ENCODE measurements around the gene POLR3GL.
"Not testable (repeated sequence)": the region's sequence is repeated elsewhere in the genome, so short reads cannot be mapped to it uniquely, and the experiment has no call there.

The POLR3GL gene

DNA sequence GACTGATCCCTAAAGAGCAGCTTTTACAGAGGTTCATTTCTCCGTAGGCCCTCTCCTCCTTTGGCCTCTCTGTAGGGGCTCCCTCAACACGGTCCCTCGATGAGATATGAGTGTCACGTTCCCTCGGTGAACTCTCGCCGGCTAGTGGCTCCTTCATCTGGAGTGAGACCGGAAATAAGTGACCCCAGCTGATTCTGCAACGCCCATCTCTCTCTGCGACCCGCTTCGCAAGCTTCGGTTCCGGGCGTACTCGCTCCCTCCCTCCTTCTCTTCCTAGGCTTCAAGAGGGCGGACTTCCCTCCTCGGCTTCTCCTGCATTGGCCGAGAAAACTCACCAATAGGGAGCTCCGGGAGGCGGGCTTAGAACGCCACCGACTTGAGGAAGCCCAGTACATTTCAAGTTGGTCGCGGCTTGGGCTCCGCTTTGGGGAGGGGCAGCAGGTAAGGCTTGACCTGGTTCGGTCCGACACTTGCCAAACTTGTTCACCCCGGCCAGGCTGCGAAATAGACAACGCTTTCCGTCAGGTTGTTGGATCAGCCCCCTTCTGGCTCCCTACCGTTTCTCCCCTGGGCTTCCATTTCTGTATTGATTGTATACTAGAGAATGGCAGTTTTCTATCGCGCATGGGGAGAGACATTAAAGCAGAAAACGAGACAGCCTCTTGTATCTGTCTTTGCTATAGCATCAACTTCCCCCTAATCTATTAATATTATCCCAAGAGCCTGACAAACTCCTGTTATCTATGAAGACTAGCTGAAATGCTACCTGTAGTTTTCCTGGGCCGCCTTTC, at the start of gene POLR3GL, which contains the start of gene ANKRD34A:
Gene POLR3GL (plus strand): TSS at position 363 of the 791 bp plus-strand sequence. CDS start 10,176 bp downstream, outside the sequence.
Gene ANKRD34A (minus strand): TSS at position 248 of the 791 bp plus-strand sequence. CDS start 2,816 bp downstream, outside the sequence.
- no peak for TF ChIP-seq CTCF (IDR thresholded peaks at IDR 0.05; ENCODE audit: low read depth, low read length)
- peak within 1 kb of the TSS; percentile 61 to 67 for H3K4me3 ChIP-seq (replicated peaks in 1 of 2; ENCODE audit: low read depth in 2 of 2, low read length in 2 of 2)
- peak; percentile 93 to 94 for DNase-seq (ENCODE audit: low read depth in 2 of 2)

DNA sequence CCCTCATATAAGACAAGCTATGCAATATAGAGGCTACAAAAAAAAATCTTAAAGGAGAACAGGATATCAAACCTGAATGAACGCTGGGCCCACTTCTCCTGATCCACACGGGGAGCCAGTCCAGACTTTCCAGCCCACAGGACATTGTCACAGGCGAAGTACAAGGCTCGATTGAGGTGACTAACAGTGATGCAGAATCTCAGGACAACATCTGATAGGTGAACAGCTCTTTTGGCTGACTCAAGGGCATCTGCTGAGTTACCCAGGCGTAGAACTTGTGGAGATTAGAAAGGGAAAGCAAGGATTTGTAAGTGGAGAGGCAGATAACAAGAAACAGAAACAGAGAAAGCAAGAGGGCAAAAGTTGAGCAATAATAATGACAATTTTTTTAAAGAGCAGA, 47.7 kb upstream of the POLR3GL start:
- H3K4me3 ChIP-seq (replicated peaks in 1 of 2; ENCODE audit: low read depth in 2 of 2, low read length in 2 of 2), result no peak overlapping the region
- TF ChIP-seq CTCF (IDR thresholded peaks at IDR 0.05; ENCODE audit: low read depth, low read length), result no peak
- DNase-seq (ENCODE audit: low read depth in 2 of 2), result peak in 1 of 2 donors; percentile 35

GRCh38 chr1:145917595-145917994, 46.9 kb upstream of the POLR3GL start:
- DNase-seq (ENCODE audit: low read depth in 2 of 2), result no peak
- H3K4me3 ChIP-seq (replicated peaks in 1 of 2; ENCODE audit: low read depth in 2 of 2, low read length in 2 of 2), result peak overlapping the region; percentile 93 to 94
- TF ChIP-seq CTCF (IDR thresholded peaks at IDR 0.05; ENCODE audit: low read depth, low read length), result no peak

GRCh38 chr1:145918144-145918991, 46.1 kb upstream of the POLR3GL start, which contains the start of gene PEX11B:
Gene PEX11B (minus strand): TSS chr1:145918717. CDS start chr1:145918688, 29 bp downstream.
- peak; percentile 90 for DNase-seq (ENCODE audit: low read depth in 2 of 2)
- peak within 1 kb of the TSS; percentile 93 to 94 for H3K4me3 ChIP-seq (replicated peaks in 1 of 2; ENCODE audit: low read depth in 2 of 2, low read length in 2 of 2)
- no peak for TF ChIP-seq CTCF (IDR thresholded peaks at IDR 0.05; ENCODE audit: low read depth, low read length)

DNA sequence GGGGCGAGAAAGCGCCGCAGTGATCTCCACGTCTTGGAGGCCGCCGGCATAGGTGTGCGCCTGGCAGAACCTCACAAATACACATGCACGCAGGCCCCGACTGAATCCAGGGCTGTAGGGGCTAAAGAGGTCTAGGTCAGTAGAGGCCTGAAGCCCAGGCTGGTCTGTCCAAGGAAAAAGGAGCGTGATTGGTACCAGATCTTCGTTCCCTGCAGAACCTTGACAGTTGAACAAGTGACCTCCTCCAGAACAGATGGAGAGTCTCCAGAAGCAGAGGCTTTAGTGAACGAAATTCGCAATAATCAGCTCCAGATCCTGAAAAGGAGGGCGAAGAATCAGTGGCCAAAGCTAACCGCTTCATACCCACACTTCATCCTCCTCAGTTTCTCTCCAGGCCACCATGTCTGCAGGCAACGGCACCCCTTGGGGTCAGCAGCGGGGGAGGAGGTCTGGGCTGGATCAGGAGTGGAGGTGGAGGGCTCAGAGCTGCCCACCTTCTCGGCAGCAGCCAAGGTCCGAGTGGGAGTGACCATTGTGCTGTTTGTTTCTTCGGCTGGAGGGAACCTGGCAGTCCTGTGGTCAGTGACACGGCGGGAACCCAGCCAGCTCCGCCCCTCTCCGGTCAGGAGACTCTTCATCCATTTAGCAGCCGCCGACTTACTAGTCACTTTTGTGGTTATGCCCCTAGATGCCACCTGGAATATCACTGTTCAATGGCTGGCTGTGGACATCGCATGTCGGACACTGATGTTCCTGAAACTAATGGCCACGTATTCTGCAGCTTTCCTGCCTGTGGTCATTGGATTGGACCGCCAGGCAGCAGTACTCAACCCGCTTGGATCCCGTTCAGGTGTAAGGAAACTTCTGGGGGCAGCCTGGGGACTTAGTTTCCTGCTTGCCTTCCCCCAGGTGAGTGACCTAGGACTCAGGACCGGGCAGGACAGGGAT, 45.2 kb upstream of the POLR3GL start:
- peak; percentile 51 to 60 for DNase-seq (ENCODE audit: low read depth in 2 of 2)
- peak overlapping the region; percentile 93 to 94 for H3K4me3 ChIP-seq (replicated peaks in 1 of 2; ENCODE audit: low read depth in 2 of 2, low read length in 2 of 2)
- TF ChIP-seq CTCF (IDR thresholded peaks at IDR 0.05; ENCODE audit: low read depth, low read length), result no peak

GRCh38 chr1:145920297-145920696, 44.2 kb upstream of the POLR3GL start:
- H3K4me3 ChIP-seq (replicated peaks in 1 of 2; ENCODE audit: low read depth in 2 of 2, low read length in 2 of 2); DNase-seq (ENCODE audit: low read depth in 2 of 2): not testable (repeated sequence)
